Activated B cell treated with CpG ODN at 0.5 μM for 24 hours (primary cell): Measurements from ENCODE around the gene UQCRFS1. TPM values are rescaled to one million over a fixed set of nuclear protein-coding genes. Genes with fewer than 3 reads are reported as not detected.

Source experiments
- ATAC-seq: fragments of 200-7000 bp; cut with Tn5 transposase; one replicate; pipeline ENCODE4 v1.10.0; 2021; ENCODE audit warnings: low read depth, mild to moderate bottlenecking, moderate library complexity
- CTCF ChIA-PET: fragments of 350-600 bp; sonication (Branson Sonifier 250); formaldehyde crosslinking; loops from one replicate; lab custom pipeline; 2021; ENCODE audit warnings: antibody characterized with exemption; lab: Charles Lee
- POLR2A ChIA-PET: fragments of 350-600 bp; sonication (Branson Sonifier 250); formaldehyde crosslinking; loops from one replicate; lab custom pipeline; 2021; ENCODE audit warnings: antibody characterized with exemption; lab: Charles Lee
- DNase-seq: peaks from one replicate; pipeline ENCODE4 v3.0.0; 2022
- H3K27ac Mint-ChIP-seq: one replicate; pipeline ENCODE4 v1.8.0; 2020; ENCODE audit warnings: mixed read lengths
- H3K27me3 Mint-ChIP-seq: one replicate; pipeline ENCODE4 v1.8.0; 2021; ENCODE audit warnings: mixed read lengths
- H3K36me3 Mint-ChIP-seq: one replicate; pipeline ENCODE4 v1.8.0; 2021; ENCODE audit warnings: low read depth, mixed read lengths
- H3K4me1 Mint-ChIP-seq: one replicate; pipeline ENCODE4 v1.8.0; 2021; ENCODE audit warnings: mixed read lengths
- H3K4me3 Mint-ChIP-seq: one replicate; pipeline ENCODE4 v1.8.0; 2020; ENCODE audit warnings: mild to moderate bottlenecking, mixed read lengths
- H3K9me3 Mint-ChIP-seq: one replicate; pipeline ENCODE4 v1.8.0; 2020; ENCODE audit warnings: mixed read lengths
- CTCF ChIP-seq: fragments of 200-600 bp; IDR thresholded peaks from one replicate; pipeline ENCODE4 v1.8.0; 2022; ENCODE audit warnings: antibody characterized with exemption, mild to moderate bottlenecking
- intact Hi-C: fragments of 100-400 bp; cut with micrococcal nuclease; formaldehyde crosslinking; loops from one replicate; pipeline ENCODE4 v1.15.1; 2024
- total RNA-seq: library from RNA; stranded (reverse); gene quantifications from 2 replicates; pipeline ENCODE4 v1.2.3, GENCODE V29; 2022

The UQCRFS1 gene
- total RNA-seq, 1 donor from 2014 or later, result 24.4 TPM

DNA sequence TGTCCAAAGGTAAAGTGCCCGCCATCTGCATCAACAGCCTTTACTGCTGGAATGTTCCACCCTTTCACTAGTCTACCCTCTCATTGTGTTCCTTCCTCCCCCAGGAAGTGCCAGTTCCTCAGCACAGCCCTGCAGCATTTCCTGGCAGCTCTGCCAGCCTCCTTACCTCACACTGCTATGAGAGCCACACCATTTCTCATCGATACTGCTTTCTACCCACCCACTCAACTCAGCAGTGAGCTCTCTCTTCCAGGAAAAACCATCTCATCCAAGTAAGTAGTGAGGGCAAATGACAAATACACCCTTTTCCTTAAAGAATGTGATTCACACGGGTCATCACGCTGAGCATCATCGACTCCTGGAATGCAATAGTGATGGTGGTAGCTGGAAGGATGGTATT is 19.8 kb downstream of the UQCRFS1 start:
- ATAC-seq (no peak), DNase-seq (no peak)
- ChIA-PET POLR2A (interaction anchor here (0.7 kb wide), 1 partner anchor 11 kb away, joined by 4 read pairs; no protein-coding TSS in a partner anchor), CTCF (no interaction called here)
- intact Hi-C loops, result no loop called here
- Mint-ChIP-seq H3K4me1 (no peaks in the 10 kb centered on the region), H3K27me3 (peaks cover 3% of the 10 kb centered on the region), H3K9me3 (peaks cover 3% of the 10 kb centered on the region), H3K4me3 (no peak overlapping the region), H3K27ac (no peak overlapping the region), H3K36me3 (no peaks in the 10 kb centered on the region)
- TF ChIP-seq CTCF, result no peak

DNA sequence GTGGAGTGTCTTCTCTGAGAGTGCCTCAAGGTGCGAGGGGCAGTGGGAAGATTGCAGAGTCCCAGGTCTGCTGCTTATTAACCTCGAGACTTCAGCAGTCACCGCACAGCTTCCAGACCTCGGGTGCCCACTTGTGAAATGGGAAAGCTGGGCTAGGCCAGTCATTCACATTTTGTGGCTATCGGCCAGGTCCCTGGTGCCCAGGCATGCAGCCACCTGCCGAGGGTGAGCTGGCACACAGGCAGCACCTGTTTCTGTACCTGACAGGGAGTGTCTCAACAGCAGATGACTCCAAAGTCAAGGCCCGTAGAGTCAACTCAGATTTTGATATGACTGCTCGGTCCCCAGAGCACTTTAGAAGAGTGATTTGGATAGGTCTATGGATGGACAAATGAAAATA is 21.9 kb downstream of the UQCRFS1 start:
- H3K4me1 Mint-ChIP-seq, result no peaks in the 10 kb centered on the region
- H3K36me3 Mint-ChIP-seq, result no peaks in the 10 kb centered on the region
- no peak for TF ChIP-seq CTCF
- no peak for DNase-seq
- ChIA-PET POLR2A (no interaction called here), CTCF (no interaction called here)
- H3K27ac Mint-ChIP-seq, result no peak overlapping the region
- no peak for ATAC-seq
- H3K4me3 Mint-ChIP-seq, result no peak overlapping the region
- peaks cover 5% of the 10 kb centered on the region for H3K27me3 Mint-ChIP-seq
- no peaks in the 10 kb centered on the region for H3K9me3 Mint-ChIP-seq
- intact Hi-C loops, result no loop called here

GRCh38 chr19:29189033-29189360 is 24.0 kb downstream of the UQCRFS1 start:
- ChIA-PET POLR2A (no interaction called here), CTCF (no interaction called here)
- H3K27me3 Mint-ChIP-seq, result peaks cover 8% of the 10 kb centered on the region
- no peak overlapping the region for H3K27ac Mint-ChIP-seq
- H3K9me3 Mint-ChIP-seq, result no peaks in the 10 kb centered on the region
- TF ChIP-seq CTCF, result no peak
- ATAC-seq (no peak), DNase-seq (no peak)
- no peaks in the 10 kb centered on the region for H3K36me3 Mint-ChIP-seq
- H3K4me1 Mint-ChIP-seq, result no peaks in the 10 kb centered on the region
- intact Hi-C loops, result no loop called here
- H3K4me3 Mint-ChIP-seq, result no peak overlapping the region

DNA sequence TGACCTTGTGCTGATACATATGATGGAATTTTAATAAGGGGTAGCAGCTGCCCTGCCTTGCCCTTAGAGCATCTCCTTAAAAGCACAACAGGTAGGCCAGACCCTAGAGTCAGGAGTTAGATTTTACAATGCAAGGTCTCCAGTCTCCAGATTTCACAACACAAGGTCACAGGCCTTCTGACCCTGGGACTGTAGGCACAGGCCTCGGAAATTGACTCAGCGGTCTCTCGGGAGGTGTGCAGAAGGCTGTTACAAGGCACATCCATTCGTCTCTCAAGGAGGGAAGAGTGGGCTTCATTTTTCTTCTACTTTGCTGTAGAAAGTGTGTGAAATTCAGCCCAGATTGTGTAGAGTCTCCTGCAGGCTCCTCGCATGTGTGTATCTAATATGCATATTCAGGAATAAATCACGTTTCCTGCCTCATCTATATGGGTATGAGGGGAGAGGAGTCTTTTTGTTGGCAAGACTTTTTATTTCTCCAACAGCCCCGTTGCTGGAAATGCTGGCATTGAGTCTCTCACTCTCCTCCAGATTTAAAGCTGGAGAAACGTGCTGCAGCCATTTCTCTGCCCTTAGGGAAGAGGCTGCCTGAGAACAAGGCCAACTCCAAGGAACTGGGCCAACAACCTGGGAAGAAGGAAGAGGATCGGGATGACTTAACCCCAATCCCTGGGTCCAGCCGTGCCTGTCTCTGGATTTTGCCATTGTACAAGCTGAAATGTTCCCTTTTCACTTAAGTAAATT is 24.5 kb downstream of the UQCRFS1 start:
- no peaks in the 10 kb centered on the region for H3K36me3 Mint-ChIP-seq
- no peak for TF ChIP-seq CTCF
- DNase-seq (no peak), ATAC-seq (no peak)
- ChIA-PET POLR2A (no interaction called here), CTCF (no interaction called here)
- H3K4me3 Mint-ChIP-seq, result no peak overlapping the region
- no peak overlapping the region for H3K27ac Mint-ChIP-seq
- no peaks in the 10 kb centered on the region for H3K9me3 Mint-ChIP-seq
- intact Hi-C loops, result no loop called here
- peaks cover 8% of the 10 kb centered on the region for H3K27me3 Mint-ChIP-seq
- no peaks in the 10 kb centered on the region for H3K4me1 Mint-ChIP-seq

DNA sequence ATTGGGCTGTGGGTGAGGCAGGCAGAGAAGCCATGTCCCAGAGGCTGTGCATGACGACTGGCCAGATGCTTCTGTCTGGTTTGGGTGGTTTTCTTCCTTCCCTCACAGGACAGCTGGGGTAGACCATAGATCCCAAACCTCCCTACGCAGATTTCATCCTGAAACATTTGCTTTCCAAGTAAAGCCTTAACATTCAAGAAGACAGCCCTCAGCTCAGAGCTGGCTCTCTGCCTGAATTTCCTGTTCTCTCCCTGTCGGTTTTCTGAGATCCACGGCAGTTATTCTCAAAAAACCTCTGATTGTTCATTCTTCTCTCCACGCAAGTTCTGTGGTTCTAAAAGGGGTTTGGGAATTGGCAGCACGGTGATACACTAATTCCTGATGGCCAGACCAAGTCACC is 25.3 kb downstream of the UQCRFS1 start:
- DNase-seq (no peak), ATAC-seq (no peak)
- no peaks in the 10 kb centered on the region for H3K4me1 Mint-ChIP-seq
- H3K36me3 Mint-ChIP-seq, result no peaks in the 10 kb centered on the region
- ChIA-PET CTCF (no interaction called here), POLR2A (no interaction called here)
- no peak overlapping the region for H3K27ac Mint-ChIP-seq
- peaks cover 5% of the 10 kb centered on the region for H3K27me3 Mint-ChIP-seq
- H3K9me3 Mint-ChIP-seq, result no peaks in the 10 kb centered on the region
- TF ChIP-seq CTCF, result no peak
- intact Hi-C loops, result no loop called here
- no peak overlapping the region for H3K4me3 Mint-ChIP-seq
